GM12801 (cell line): ENCODE results near the gene KLHL26.

Experiments
- TF ChIP-seq, protein P1 (sequence below): IDR thresholded peaks from one replicate; pipeline ENCODE4 v1.5.1; 2011; ENCODE audit warnings: control low read depth; ENCODE audit not compliant: insufficient read length; ENCODE audit errors: extremely low read depth

KLHL26 gene

GRCh38 chr19:18710996-18711751, 74.3 kb downstream of the KLHL26 start:
- TF ChIP-seq, protein P1, sequence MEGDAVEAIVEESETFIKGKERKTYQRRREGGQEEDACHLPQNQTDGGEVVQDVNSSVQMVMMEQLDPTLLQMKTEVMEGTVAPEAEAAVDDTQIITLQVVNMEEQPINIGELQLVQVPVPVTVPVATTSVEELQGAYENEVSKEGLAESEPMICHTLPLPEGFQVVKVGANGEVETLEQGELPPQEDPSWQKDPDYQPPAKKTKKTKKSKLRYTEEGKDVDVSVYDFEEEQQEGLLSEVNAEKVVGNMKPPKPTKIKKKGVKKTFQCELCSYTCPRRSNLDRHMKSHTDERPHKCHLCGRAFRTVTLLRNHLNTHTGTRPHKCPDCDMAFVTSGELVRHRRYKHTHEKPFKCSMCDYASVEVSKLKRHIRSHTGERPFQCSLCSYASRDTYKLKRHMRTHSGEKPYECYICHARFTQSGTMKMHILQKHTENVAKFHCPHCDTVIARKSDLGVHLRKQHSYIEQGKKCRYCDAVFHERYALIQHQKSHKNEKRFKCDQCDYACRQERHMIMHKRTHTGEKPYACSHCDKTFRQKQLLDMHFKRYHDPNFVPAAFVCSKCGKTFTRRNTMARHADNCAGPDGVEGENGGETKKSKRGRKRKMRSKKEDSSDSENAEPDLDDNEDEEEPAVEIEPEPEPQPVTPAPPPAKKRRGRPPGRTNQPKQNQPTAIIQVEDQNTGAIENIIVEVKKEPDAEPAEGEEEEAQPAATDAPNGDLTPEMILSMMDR: no peak

DNA sequence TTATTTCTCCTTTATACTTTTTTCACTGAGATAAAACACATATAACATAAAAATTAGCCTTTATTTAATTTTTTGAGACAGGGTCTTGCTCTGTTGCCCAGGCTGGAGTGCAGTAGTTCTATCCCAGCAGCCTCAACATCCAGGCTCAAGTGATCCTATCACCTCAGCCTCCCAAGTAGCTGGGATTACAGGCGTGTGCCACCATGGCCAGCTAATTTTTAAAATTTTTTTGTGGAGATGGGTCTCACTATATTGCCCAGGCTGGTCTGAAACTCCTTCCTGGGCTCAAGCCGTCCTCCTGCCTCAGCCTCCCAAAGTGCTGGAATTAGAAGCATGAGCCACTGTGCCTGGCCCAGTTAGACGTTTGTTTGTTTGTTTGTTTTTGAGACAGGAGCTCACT, 75.1 kb downstream of the KLHL26 start:
- TF ChIP-seq, protein P1: no peak

- TF ChIP-seq, protein P1: no peak
These were observed 76.2 kb downstream of the KLHL26 start for GRCh38 chr19:18712981-18713380.

GRCh38 chr19:18713550-18714117, 76.8 kb downstream of the KLHL26 start:
- TF ChIP-seq, protein P1: no peak

- TF ChIP-seq, protein P1: no peak
These were observed 78.6 kb downstream of the KLHL26 start for GRCh38 chr19:18715416-18715815.

GRCh38 chr19:18716857-18717256, 80.0 kb downstream of the KLHL26 start:
- TF ChIP-seq, protein P1: no peak

DNA sequence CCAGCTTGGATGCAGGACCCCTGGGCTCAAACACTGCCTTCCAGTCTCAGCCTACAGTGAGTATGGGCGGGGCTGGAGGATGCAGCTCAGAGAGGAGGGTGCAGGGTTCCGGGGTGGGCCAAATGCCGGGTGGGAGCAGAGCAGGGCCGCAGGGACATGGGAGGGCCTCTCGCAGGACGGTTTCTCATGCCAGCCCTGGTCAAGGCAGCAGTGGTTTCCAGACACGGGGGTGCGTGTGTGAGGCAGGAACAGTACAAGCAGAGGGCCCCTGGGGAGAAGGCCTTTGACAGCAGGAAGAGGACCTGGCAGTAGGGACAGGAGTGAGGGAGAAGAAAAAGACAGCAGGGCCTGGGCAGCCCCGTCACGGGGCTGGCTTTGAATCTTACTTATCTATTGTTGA, 80.8 kb downstream of the KLHL26 start:
- TF ChIP-seq, protein P1: no peak
